ENCODE results near the gene HOXD4.

The HOXD4 gene

DNA sequence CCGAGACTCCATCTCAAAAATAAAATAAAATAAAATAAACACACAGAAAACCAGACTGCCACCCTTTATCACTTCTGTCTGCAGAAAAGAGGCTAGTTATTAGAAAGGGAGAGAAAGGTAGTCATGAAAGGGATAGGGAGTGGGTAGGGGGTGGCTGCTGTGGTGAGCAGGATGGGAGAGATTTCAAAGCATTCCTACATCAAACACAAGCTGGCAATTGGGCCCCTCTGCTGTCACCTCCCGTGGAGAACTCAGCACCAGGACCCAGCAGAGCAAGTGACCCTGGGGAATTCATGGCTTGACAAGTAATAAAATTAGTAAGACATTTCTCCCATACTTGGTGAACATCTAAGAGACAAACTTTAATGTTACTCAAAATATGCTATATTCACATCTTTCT lies 33.4 kb downstream of the HOXD4 start:
- TF ChIP-seq, protein P1, sequence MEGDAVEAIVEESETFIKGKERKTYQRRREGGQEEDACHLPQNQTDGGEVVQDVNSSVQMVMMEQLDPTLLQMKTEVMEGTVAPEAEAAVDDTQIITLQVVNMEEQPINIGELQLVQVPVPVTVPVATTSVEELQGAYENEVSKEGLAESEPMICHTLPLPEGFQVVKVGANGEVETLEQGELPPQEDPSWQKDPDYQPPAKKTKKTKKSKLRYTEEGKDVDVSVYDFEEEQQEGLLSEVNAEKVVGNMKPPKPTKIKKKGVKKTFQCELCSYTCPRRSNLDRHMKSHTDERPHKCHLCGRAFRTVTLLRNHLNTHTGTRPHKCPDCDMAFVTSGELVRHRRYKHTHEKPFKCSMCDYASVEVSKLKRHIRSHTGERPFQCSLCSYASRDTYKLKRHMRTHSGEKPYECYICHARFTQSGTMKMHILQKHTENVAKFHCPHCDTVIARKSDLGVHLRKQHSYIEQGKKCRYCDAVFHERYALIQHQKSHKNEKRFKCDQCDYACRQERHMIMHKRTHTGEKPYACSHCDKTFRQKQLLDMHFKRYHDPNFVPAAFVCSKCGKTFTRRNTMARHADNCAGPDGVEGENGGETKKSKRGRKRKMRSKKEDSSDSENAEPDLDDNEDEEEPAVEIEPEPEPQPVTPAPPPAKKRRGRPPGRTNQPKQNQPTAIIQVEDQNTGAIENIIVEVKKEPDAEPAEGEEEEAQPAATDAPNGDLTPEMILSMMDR (IDR thresholded peaks at IDR 0.05; ENCODE audit: borderline replicate concordance, insufficient read depth, low read depth, low read length) = no peak
- no peak overlapping the region for H3K4me3 ChIP-seq (ENCODE audit: low read depth, low read length)

DNA sequence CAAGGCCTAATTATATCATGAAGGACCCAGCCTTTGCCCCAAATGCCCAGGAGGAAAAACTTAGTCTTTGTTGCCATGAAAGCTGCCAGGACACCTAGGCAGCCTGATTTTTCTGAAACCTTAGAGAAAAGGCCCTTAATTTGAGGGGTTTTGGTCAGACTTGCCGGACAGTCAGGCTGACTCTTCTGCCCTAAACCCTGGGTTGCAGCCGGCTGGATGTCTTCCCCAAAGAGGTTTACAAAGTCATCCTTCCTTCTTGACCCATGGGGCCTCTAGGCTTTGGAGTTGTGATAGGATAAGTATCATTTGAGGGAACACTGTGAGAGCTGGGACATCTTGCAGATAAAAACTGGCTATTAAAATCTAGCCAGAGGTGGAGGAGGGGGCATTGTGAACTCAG lies 34.7 kb downstream of the HOXD4 start:
- H3K4me3 ChIP-seq (ENCODE audit: low read depth, low read length) = no peak overlapping the region
- TF ChIP-seq, protein P1 (IDR thresholded peaks at IDR 0.05; ENCODE audit: borderline replicate concordance, insufficient read depth, low read depth, low read length) = no peak

DNA sequence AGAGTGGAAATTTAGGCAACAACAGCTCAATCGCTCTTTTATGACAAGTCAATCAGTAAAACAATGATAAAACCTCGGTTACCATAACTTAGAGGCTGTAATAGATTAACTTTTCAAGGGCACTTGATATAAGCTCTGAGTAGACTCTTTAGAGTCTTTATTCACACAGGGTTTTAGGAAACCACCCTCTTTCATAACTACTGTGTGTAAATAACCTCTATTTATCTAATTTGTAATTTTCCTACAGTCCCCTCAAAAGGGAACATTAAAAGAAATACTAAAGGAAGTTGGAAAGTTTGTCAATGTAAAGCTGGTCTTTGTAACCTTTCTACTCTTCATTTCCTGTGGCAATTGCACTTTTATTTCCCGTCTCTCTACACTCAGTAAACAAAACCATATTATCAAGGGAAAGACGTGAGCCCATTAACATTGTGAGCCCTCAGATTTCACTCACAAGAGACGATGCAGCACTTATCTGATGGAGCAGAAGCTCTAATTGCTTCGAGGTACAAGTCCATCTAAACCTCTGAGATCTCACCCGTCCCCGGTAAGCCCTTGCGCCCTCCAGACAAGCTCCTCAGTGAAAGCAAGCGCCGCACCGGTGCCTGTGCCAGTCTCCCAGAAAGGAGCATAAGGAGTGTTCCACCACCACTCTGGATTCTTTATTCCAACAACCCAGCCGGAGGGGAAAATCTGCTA lies 36.0 kb downstream of the HOXD4 start:
- no peak overlapping the region for H3K4me3 ChIP-seq (ENCODE audit: low read depth, low read length)
- TF ChIP-seq, protein P1 (IDR thresholded peaks at IDR 0.05; ENCODE audit: borderline replicate concordance, insufficient read depth, low read depth, low read length) = no peak

DNA sequence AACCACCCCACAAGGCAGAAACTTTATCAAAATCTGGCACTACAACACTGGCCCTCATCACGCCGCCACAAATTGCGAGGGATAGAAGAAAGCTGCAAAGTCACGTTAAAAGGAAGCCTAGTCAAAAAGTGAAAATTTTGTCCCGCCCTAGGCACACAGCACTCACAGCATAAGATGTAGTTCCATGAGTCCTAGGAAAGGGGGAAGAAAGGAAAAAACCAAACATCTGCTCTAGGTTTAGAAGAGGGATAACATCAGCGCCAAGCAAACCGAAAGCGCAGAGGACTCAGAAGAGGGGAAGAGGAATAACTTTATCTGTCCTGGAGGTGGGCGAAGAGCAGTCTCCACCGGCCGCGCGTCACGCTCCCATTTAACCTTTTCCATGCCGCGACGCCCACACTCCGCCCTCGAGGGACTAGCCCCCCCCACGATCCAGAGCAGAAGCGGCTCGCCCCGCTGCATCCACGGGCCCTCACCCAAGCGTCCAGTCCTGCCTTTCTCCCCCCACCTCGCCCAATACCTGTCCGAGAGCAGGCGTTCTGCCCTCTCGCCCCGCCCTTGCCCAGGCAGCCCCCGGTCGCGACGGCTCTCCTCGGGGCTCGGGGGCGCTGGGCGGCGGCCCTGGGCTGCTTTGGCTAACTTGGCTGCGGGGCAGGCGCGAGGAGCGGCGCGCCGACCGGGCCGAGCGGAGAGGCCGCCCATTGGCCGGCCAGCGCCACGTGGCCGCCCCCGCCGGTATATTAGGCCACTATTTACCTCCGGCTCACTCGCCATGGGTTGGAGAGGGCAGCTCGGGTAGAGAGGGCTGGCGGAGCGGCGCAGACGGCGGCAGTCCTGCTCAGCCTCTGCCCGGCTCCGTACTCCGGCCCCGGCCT lies 36.8 kb downstream of the HOXD4 start, which contains the start of gene HOXD1:
Gene HOXD1 (plus strand): TSS at position 770 of the 875 bp plus-strand sequence. CDS start 134 bp downstream, outside the sequence.
- H3K4me3 ChIP-seq (ENCODE audit: low read depth, low read length) = no peak within 1 kb of the TSS
- TF ChIP-seq, protein P1 (IDR thresholded peaks at IDR 0.05; ENCODE audit: borderline replicate concordance, insufficient read depth, low read depth, low read length) = no peak

DNA sequence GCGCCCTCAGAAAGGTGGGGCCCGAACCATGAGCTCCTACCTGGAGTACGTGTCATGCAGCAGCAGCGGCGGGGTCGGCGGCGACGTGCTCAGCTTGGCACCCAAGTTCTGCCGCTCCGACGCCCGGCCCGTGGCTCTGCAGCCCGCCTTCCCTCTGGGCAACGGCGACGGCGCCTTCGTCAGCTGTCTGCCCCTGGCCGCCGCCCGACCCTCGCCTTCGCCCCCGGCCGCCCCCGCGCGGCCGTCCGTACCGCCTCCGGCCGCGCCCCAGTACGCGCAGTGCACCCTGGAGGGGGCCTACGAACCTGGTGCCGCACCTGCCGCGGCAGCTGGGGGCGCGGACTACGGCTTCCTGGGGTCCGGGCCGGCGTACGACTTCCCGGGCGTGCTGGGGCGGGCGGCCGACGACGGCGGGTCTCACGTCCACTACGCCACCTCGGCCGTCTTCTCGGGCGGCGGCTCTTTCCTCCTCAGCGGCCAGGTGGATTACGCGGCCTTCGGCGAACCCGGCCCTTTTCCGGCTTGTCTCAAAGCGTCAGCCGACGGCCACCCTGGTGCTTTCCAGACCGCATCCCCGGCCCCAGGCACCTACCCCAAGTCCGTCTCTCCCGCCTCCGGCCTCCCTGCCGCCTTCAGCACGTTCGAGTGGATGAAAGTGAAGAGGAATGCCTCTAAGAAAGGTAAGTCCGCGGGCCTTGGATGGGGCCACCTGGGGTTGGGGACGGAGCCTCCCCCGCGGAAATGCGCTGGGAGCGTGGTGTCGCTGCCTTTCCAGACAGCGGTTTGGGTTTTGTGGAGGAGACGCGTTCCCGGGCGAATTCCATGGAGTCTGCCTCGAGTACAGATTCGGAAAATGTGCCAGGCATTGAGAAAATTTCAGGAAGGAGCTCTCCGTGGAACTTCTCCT lies 37.7 kb downstream of the HOXD4 start:
- no peak overlapping the region for H3K4me3 ChIP-seq (ENCODE audit: low read depth, low read length)
- TF ChIP-seq, protein P1 (IDR thresholded peaks at IDR 0.05; ENCODE audit: borderline replicate concordance, insufficient read depth, low read depth, low read length) = no peak

DNA sequence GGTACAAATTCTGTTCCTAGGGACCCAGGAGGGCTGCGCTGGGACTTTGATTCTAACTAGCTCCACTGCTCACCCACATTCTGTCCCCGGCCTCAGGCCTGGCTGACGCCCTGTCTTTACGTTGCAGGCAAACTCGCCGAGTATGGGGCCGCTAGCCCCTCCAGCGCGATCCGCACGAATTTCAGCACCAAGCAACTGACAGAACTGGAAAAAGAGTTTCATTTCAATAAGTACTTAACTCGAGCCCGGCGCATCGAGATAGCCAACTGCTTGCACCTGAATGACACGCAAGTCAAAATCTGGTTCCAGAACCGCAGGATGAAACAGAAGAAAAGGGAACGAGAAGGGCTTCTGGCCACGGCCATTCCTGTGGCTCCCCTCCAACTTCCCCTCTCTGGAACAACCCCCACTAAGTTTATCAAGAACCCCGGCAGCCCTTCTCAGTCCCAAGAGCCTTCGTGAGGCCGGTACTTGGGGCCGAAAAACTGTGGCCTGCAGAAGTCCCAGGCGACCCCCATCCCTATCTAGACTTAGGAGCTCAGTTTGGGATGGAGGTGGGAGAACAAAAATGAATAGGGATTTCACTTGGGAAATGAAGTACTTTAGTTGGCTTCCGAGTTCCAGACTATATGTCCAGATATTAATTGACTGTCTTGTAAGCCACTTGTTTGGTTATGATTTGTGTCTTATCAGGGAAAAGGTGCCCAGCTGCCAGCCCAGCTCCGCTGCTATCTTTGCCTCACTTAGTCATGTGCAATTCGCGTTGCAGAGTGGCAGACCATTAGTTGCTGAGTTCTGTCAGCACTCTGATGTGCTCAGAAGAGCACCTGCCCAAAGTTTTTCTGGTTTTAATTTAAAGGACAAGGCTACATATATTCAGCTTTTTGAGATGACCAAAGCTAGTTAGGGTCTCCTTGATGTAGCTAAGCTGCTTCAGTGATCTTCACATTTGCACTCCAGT lies 38.6 kb downstream of the HOXD4 start:
- H3K4me3 ChIP-seq (ENCODE audit: low read depth, low read length) = no peak overlapping the region
- TF ChIP-seq, protein P1 (IDR thresholded peaks at IDR 0.05; ENCODE audit: borderline replicate concordance, insufficient read depth, low read depth, low read length) = no peak

All from GM12875 (cell line).